ENCODE measurements around the gene ADRA1B. TPM values are rescaled to one million over a fixed set of nuclear protein-coding genes. Genes with fewer than 3 reads are reported as not detected.

Gene ADRA1B
- total RNA-seq = 10.6 and 21.7 TPM in 2 replicates

DNA sequence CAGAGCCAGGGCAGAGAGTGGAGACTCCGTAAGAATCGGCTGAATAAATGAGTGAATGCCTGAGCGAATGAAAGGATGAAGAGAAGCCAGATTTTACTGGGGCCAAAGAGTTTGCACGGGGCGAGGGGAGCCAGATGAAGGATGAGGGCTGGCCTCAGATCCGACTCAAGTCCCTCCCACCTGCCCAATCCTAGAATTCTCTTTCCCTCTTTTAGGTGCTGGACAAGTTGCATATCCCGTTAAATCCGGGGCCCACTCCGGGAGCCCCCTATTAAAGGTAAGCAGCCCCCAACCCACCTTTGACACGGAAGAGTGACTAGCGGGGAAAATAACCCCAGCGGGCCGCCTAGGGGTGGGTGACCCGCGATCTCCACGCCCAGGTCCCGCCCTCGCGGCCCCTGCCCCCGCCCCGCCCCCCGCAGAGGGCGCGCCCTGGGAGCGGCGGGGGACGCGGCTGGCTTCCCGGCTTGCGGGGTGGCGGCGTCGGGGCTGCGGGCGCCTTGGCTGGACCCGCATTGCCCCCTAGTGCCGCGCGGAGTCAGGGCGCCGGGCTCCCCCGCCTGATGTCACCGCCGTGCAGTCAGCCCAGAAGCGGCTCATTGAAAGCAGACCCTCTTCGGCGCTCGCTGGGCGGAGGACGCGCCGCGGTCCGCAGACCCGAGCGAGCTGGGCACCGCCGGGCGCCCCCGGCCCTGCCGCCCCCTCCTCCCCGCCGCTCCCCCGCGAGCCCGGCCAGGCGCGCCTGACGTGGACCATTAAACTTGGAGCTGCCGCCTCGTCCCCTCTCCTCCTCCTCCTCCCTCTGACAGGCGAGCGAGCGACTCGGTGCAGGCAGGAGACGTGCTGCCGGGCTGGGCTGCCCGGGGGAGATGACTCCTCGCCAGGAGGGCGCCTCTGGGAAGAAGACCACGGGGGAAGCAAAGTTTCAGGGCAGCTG lies at the start of gene ADRA1B:
ADRA1B (plus strand) TSS at position 579 of the 937 bp plus-strand sequence. CDS start 424 bp downstream, outside the sequence.

DNA sequence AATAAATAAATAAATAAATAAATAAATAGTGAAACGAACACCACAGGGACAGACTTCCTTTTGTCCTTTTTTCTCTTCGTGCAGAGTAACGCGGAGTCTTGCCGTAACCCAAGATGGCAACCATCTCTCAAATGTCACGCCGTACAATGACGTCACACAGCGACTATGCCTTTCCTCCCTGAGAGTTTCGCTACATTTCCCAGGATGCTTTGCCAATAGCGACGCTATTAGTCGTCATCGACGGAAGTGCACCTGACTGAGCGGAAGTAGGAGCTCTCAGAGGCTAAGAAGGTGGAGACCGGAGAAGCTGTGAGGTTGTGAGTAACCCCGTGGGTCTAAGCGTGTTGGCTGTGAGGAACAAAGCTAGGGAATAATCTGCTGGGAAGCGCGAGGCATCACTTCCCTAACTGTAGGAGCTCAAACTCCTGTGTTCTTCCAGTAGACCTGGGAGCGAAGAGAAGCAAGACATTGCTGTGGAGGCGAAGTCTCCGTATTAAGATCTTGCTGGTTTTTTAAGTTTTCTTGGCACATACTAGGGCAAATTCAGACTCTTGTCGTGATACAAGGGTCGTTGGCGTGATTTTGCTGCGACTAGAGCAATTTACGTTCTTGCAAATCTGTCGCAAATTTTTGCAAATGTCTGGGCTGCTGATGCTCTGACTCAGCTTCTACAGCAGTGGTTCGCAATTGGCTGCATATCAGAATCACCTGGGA lies 92.8 kb downstream of the ADRA1B start, which contains the start of gene TTC1:
TTC1 (plus strand) TSS at position 263 of the 714 bp plus-strand sequence. CDS start 1,390 bp downstream, outside the sequence.

Other genes with a start within 250 kb of the ADRA1B start
- gene TTC1, start 92.7 kb downstream of the ADRA1B start, total RNA-seq = 37.3 and 40.0 TPM in 2 replicates
- 14.4 and 19.5 TPM in 2 replicates for gene PWWP2A, start 203.0 kb downstream of the ADRA1B start, total RNA-seq